Activated T-cell treated with anti-CD3 and anti-CD28 coated beads, Interleukin-2, amount 50 U/mL, for 48 hours (primary cell): Measurements from ENCODE around the gene PARL.
"Not testable (repeated sequence)": the region's sequence is repeated elsewhere in the genome, so short reads cannot be mapped to it uniquely, and the experiment has no call there.

Experiments used
- DNase-seq, 2 experiments: peaks; one replicate each; pipeline ENCODE4 v3.0.0-alpha.2; 2020

PARL gene

GRCh38 chr3:183898028-183898431 is 13.3 kb upstream of the PARL start:
- DNase-seq: no peak

GRCh38 chr3:183897606-183898005 is 12.9 kb upstream of the PARL start:
- DNase-seq: no peak

- no peak for DNase-seq
Observed at GRCh38 chr3:183896610-183897009, 11.9 kb upstream of the PARL start.

- DNase-seq: no peak
Observed at GRCh38 chr3:183896184-183896583, 11.5 kb upstream of the PARL start.

- no peak for DNase-seq
Observed at GRCh38 chr3:183895774-183896173, 11.1 kb upstream of the PARL start.

GRCh38 chr3:183895296-183895695 is 10.6 kb upstream of the PARL start:
- peak in 1 of 2 experiments; percentile 35 for DNase-seq

GRCh38 chr3:183892610-183893214 is 8.0 kb upstream of the PARL start:
- no peak for DNase-seq

GRCh38 chr3:183885766-183886165 is 1.1 kb upstream of the PARL start:
- no peak for DNase-seq

- no peak for DNase-seq
Observed at GRCh38 chr3:183884097-183884426, 618 bp downstream of the PARL start.

- DNase-seq: no peak
Observed at GRCh38 chr3:183883291-183884096, 1.2 kb downstream of the PARL start.

GRCh38 chr3:183880121-183880520 is 4.6 kb downstream of the PARL start:
- DNase-seq: no peak

- DNase-seq: no peak
Observed at GRCh38 chr3:183879243-183879642, 5.4 kb downstream of the PARL start.

GRCh38 chr3:183878071-183878470 is 6.6 kb downstream of the PARL start:
- DNase-seq: no peak

GRCh38 chr3:183877227-183877626 is 7.5 kb downstream of the PARL start:
- not testable (repeated sequence) for DNase-seq

GRCh38 chr3:183875411-183875810 is 9.3 kb downstream of the PARL start:
- DNase-seq: no peak

- DNase-seq: no peak
Observed at GRCh38 chr3:183873914-183874313, 10.8 kb downstream of the PARL start.

GRCh38 chr3:183871541-183871940 is 13.1 kb downstream of the PARL start:
- DNase-seq: no peak

- no peak for DNase-seq
Observed at GRCh38 chr3:183870563-183870962, 14.1 kb downstream of the PARL start.

GRCh38 chr3:183868796-183869195 is 15.9 kb downstream of the PARL start:
- no peak for DNase-seq

GRCh38 chr3:183862610-183863009 is 22.1 kb downstream of the PARL start:
- no peak for DNase-seq

GRCh38 chr3:183857863-183858262 is 26.8 kb downstream of the PARL start:
- no peak for DNase-seq

- DNase-seq: no peak
Observed at GRCh38 chr3:183854318-183855035, 30.2 kb downstream of the PARL start.

GRCh38 chr3:183845608-183846288 is 38.9 kb downstream of the PARL start:
- no peak for DNase-seq

GRCh38 chr3:183845090-183845489 is 39.6 kb downstream of the PARL start:
- no peak for DNase-seq
